Measurements from ENCODE around the gene BRD1.

The BRD1 gene

DNA sequence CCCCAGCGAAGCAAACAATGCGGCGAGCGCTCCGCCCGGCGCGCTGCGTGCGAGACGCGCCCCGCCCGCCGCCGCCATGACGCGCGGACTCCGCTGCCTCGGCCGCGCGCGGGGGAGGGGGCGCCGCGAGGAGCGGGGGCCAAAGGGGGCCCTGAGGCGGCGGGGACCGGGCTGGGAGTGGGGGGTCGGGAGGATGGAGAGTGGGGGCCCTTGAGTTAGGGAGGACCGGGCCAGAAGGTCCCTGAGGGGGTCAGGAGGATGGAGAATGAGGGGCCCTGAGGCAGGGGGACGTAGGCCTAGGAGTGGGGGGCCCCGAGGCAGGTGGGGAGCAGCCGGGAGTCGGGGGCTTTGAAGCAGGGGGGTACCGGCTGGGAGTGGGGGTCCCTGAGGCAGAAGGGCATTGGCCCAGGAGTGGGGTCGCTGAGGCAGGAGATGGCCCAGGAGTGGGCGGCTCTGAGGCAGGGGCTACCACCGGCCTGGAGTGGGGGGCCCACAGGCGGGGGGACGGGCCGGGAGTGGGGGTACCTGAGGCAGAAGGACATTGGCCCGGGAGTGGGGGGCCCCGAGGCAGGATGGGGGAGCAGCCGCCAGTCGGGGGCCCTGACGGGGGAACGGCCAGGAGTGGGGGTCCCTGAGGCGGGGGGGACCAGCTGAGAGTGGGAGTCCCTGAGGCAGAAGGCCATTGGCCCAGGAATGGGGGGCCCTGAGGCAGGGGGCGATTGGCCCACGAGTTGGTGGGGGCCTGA is at the start of gene BRD1:
TSS of gene BRD1 (minus strand) at position 21 of the 746 bp plus-strand sequence. CDS start 3,556 bp downstream, outside the sequence.
- peak within 1 kb of the TSS; percentile 80 to 83 for H3K27ac ChIP-seq (ENCODE audit: low read depth in 2 of 2, low read length in 2 of 2)
- H3K4me1 ChIP-seq (ENCODE audit: control insufficient read depth in 2 of 2, insufficient read depth in 2 of 2, low read length in 2 of 2): peaks cover 21% of the 10 kb centered on the region in 2 donors
- no peaks in the 10 kb centered on the region for H3K27me3 ChIP-seq (ENCODE audit: control insufficient read depth in 2 of 2, insufficient read depth in 2 of 2, low read length in 2 of 2)
- H3K9ac ChIP-seq (ENCODE audit: low read depth in 1 of 2, low read length in 2 of 2): peak within 1 kb of the TSS; percentile 83 to 85
- H3K36me3 ChIP-seq (ENCODE audit: control insufficient read depth in 2 of 2, insufficient read depth in 2 of 2, low read length in 2 of 2): peaks cover 10 to 19% of the 10 kb centered on the region in 2 donors
- peak within 1 kb of the TSS; percentile 79 to 80 for H3K4me3 ChIP-seq (ENCODE audit: low read length in 2 of 2)
- H3K9me3 ChIP-seq (ENCODE audit: control insufficient read depth in 2 of 2, low read length in 2 of 2): no peaks in the 10 kb centered on the region

DNA sequence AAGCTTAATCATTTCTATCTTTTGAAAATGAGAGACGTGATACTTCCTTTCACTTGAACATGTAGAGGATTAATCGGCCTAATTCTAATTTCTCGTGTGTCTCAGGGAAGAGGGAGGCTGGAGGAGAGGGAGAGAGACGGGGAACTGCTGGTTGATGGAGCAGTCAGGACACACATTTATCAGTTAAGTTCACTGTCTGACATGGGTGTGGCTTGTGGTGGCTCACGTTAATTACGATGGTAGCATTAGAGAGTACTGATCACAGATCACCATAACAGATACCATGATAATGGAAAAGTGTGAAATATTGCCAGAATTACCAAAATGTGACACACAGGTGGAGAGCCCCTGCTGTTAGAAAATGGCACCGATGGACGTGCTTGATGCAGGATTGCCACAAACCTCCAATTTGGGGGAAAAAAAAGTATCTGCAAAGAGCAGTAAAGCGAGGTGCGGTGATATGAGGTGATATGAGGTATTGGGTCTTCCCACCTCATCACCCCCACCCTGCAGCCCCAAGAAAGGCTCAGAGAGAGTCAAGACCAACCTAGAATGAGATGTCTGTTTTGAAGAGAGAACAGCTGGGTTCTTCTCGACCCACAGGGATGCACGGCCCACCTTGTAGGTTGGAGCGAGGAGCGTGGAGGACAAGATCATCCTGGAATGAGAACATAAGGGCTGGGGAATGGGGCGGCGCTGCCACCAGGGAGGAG is 45.7 kb upstream of the BRD1 start:
- no peak overlapping the region for H3K9ac ChIP-seq (ENCODE audit: low read depth in 1 of 2, low read length in 2 of 2)
- H3K4me1 ChIP-seq (ENCODE audit: control insufficient read depth in 2 of 2, insufficient read depth in 2 of 2, low read length in 2 of 2): no peaks in the 10 kb centered on the region
- no peak overlapping the region for H3K27ac ChIP-seq (ENCODE audit: low read depth in 2 of 2, low read length in 2 of 2)
- no peaks in the 10 kb centered on the region for H3K9me3 ChIP-seq (ENCODE audit: control insufficient read depth in 2 of 2, low read length in 2 of 2)
- no peaks in the 10 kb centered on the region for H3K36me3 ChIP-seq (ENCODE audit: control insufficient read depth in 2 of 2, insufficient read depth in 2 of 2, low read length in 2 of 2)
- H3K27me3 ChIP-seq (ENCODE audit: control insufficient read depth in 2 of 2, insufficient read depth in 2 of 2, low read length in 2 of 2): no peaks in the 10 kb centered on the region
- no peak overlapping the region for H3K4me3 ChIP-seq (ENCODE audit: low read length in 2 of 2)

DNA sequence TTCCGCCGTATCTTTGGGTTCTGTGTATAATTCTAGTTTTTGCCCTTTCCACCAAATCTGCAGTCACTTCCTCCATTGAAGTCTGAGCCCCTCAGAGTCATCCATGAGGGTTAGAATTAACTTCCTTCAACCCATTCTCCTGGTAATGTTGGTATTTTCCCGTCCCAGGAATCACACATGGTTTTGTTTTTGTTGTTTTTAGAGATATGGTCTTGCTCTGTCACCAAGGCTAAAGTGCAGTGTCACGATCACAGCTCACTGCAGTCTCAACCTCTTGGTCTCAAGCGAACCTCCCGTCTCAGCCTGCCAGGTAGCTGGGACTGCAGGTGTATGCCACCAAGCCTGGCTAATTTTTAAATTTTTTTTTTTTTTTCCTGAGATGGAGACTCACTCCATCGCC is 44.7 kb upstream of the BRD1 start:
- no peaks in the 10 kb centered on the region for H3K36me3 ChIP-seq (ENCODE audit: control insufficient read depth in 2 of 2, insufficient read depth in 2 of 2, low read length in 2 of 2)
- H3K27ac ChIP-seq (ENCODE audit: low read depth in 2 of 2, low read length in 2 of 2): no peak overlapping the region
- no peak overlapping the region for H3K9ac ChIP-seq (ENCODE audit: low read depth in 1 of 2, low read length in 2 of 2)
- H3K4me3 ChIP-seq (ENCODE audit: low read length in 2 of 2): no peak overlapping the region
- no peaks in the 10 kb centered on the region for H3K27me3 ChIP-seq (ENCODE audit: control insufficient read depth in 2 of 2, insufficient read depth in 2 of 2, low read length in 2 of 2)
- H3K9me3 ChIP-seq (ENCODE audit: control insufficient read depth in 2 of 2, low read length in 2 of 2): no peaks in the 10 kb centered on the region
- H3K4me1 ChIP-seq (ENCODE audit: control insufficient read depth in 2 of 2, insufficient read depth in 2 of 2, low read length in 2 of 2): no peaks in the 10 kb centered on the region

DNA sequence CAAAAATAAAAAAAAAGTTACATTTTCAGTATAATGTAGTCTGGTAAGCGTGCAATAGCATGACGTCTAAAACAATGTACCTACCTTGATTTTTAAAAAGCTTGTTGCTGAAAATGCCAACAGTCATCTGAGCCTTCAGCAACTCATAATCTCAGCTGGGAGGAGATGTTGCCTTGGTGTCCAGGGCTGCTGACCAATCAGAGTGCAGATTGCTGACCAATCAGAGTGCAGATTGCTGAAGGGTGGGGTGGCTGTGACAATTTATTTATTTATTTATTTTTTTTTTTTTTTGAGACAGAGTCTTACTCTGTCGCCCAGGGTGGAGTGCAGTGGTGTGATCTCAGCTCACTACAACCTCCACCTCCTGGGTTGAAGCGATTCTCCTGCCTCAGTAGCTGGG is 43.8 kb upstream of the BRD1 start:
- Histone ChIP-seq H3K27ac (ENCODE audit: low read depth in 2 of 2, low read length in 2 of 2) (no peak overlapping the region), H3K36me3 (ENCODE audit: control insufficient read depth in 2 of 2, insufficient read depth in 2 of 2, low read length in 2 of 2) (peaks cover 0 to 2% of the 10 kb centered on the region in 2 donors), H3K9me3 (ENCODE audit: control insufficient read depth in 2 of 2, low read length in 2 of 2) (peaks cover 0 to 3% of the 10 kb centered on the region in 2 donors), H3K4me3 (ENCODE audit: low read length in 2 of 2) (no peak overlapping the region), H3K4me1 (ENCODE audit: control insufficient read depth in 2 of 2, insufficient read depth in 2 of 2, low read length in 2 of 2) (no peaks in the 10 kb centered on the region), H3K27me3 (ENCODE audit: control insufficient read depth in 2 of 2, insufficient read depth in 2 of 2, low read length in 2 of 2) (no peaks in the 10 kb centered on the region), H3K9ac (ENCODE audit: low read depth in 1 of 2, low read length in 2 of 2) (no peak overlapping the region)

DNA sequence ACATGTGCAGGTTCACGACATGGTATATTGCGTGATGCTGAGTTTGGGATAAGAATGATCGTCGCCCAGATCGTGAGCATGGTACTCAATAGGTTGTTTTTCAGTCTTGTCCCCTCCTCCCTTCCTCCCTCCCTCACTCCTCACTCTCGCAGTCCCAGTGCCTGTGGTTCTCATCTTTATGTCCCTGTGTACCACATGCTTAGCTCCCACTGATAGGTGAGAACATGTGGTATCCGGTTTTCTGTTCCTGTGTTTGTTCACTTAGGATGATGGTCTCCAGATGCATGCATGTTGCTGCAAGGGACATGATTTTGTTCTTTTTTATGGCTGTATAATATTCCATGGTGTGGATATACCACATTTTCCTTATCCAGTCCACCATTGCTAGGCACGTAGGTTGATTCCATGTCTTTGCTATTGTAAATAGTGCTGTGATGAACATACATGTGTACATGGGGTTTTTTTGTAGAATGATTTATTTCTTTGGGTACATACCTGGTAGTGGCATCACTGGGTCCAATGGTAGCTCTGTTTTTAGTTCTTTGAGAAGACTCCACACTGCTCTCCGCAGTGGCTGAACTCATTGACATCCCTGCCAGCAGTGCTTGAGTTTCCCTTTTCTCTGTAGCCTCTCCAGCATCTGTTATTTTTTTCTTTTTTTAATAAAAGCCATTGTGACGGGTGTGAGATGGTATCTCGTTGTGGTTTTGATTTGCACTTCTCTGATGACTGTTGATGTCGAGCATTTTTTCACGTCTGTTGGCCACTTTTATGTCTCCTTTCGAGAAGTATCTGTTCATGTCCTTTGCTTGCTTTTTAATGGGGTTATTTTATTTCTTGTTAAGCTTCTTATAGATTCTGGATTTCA is 42.4 kb upstream of the BRD1 start:
- no peaks in the 10 kb centered on the region for H3K4me1 ChIP-seq (ENCODE audit: control insufficient read depth in 2 of 2, insufficient read depth in 2 of 2, low read length in 2 of 2)
- H3K4me3 ChIP-seq (ENCODE audit: low read length in 2 of 2): no peak overlapping the region
- H3K27ac ChIP-seq (ENCODE audit: low read depth in 2 of 2, low read length in 2 of 2): no peak overlapping the region
- H3K36me3 ChIP-seq (ENCODE audit: control insufficient read depth in 2 of 2, insufficient read depth in 2 of 2, low read length in 2 of 2): peaks cover 0 to 2% of the 10 kb centered on the region in 2 donors
- peaks cover 0 to 8% of the 10 kb centered on the region in 2 donors for H3K9me3 ChIP-seq (ENCODE audit: control insufficient read depth in 2 of 2, low read length in 2 of 2)
- H3K9ac ChIP-seq (ENCODE audit: low read depth in 1 of 2, low read length in 2 of 2): no peak overlapping the region
- no peaks in the 10 kb centered on the region for H3K27me3 ChIP-seq (ENCODE audit: control insufficient read depth in 2 of 2, insufficient read depth in 2 of 2, low read length in 2 of 2)

DNA sequence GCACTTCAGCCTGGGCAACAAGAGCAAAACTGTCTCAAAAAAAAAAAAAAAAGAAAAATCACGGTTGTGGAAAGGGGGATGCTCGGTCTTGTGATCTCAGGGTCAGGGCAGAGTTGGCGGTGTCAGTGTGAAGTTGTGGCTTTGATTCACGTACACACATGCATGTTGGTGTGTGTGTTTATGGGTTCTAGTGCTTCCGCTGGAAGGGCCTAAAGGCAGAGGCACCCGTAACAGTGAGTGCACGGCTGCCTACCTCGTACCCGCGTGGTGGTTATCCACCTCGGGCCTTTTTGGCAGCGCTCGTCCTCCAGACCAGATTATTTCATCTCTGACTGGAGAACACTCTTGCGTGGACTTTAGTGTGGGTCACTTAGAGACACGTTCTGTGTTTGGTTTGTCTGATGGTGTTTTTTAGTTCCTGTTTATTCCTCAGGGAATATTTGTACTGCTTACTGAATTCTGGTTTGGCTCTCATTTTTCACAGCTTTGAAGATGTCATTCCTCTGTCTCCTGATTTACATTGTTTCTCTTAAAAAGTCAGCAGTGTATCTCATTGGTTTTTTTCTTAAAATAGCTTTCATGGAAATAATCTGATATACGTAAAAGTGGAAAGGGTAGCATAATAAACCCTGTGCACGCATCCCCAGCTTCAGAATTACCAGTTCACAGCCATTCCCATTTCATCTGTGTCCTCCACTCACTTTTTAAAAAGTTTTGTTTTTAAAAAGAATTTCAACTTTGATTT is 41.6 kb upstream of the BRD1 start:
- H3K4me1 ChIP-seq (ENCODE audit: control insufficient read depth in 2 of 2, insufficient read depth in 2 of 2, low read length in 2 of 2): no peaks in the 10 kb centered on the region
- H3K27me3 ChIP-seq (ENCODE audit: control insufficient read depth in 2 of 2, insufficient read depth in 2 of 2, low read length in 2 of 2): no peaks in the 10 kb centered on the region
- peaks cover 0 to 2% of the 10 kb centered on the region in 2 donors for H3K36me3 ChIP-seq (ENCODE audit: control insufficient read depth in 2 of 2, insufficient read depth in 2 of 2, low read length in 2 of 2)
- peaks cover 0 to 8% of the 10 kb centered on the region in 2 donors for H3K9me3 ChIP-seq (ENCODE audit: control insufficient read depth in 2 of 2, low read length in 2 of 2)
- H3K27ac ChIP-seq (ENCODE audit: low read depth in 2 of 2, low read length in 2 of 2): no peak overlapping the region
- no peak overlapping the region for H3K4me3 ChIP-seq (ENCODE audit: low read length in 2 of 2)
- H3K9ac ChIP-seq (ENCODE audit: low read depth in 1 of 2, low read length in 2 of 2): no peak overlapping the region

DNA sequence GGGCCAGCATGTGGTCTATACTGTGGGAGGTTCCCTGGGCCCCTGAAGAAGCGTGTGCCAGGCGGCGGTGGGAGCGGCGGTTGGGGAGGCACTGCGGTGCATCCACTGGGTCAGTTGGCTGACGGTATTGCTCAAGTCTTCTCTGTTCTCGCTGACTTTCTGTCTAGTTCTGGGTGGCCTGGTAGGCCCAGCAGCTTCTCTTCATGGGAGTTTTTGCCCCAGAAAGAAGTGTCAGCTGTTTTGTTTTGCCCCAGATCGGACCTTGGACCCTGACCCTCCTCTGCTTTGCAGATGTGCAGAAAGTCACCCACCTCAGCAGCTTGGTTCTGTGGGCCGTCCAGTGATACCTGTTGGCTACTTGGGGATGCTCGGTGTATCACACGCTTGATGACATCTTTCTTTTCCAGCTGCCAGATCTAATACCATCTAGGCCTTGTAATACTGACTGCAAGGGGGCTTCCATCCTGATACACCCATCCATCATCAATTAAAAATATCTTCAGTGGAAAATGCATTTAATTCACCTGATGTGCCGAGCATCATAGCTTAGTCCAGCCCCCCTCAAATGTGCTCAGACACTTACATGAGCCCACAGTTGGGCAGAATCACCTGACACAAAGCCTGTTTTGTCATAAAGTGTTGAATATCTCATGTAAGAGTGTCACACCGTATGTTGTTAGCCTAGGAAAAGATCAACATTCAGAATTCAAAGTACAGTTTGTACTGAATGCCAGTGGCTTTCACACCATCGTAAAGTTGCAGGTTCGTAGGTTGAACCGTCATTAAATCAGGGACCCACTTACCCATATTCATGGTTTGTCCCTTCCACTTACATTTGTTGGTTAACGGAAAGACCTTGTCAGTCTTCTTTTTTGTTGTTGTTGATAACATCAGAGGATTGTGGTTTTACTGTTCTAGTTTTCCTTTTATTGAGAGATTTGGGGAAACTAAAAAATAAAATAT is 39.9 kb upstream of the BRD1 start:
- Histone ChIP-seq H3K9me3 (ENCODE audit: control insufficient read depth in 2 of 2, low read length in 2 of 2) (peaks cover 0 to 8% of the 10 kb centered on the region in 2 donors), H3K9ac (ENCODE audit: low read depth in 1 of 2, low read length in 2 of 2) (no peak overlapping the region), H3K4me1 (ENCODE audit: control insufficient read depth in 2 of 2, insufficient read depth in 2 of 2, low read length in 2 of 2) (no peaks in the 10 kb centered on the region), H3K27ac (ENCODE audit: low read depth in 2 of 2, low read length in 2 of 2) (peak overlapping the region; percentile 2 to 39), H3K4me3 (ENCODE audit: low read length in 2 of 2) (no peak overlapping the region), H3K27me3 (ENCODE audit: control insufficient read depth in 2 of 2, insufficient read depth in 2 of 2, low read length in 2 of 2) (no peaks in the 10 kb centered on the region), H3K36me3 (ENCODE audit: control insufficient read depth in 2 of 2, insufficient read depth in 2 of 2, low read length in 2 of 2) (peaks cover 0 to 2% of the 10 kb centered on the region in 2 donors)

DNA sequence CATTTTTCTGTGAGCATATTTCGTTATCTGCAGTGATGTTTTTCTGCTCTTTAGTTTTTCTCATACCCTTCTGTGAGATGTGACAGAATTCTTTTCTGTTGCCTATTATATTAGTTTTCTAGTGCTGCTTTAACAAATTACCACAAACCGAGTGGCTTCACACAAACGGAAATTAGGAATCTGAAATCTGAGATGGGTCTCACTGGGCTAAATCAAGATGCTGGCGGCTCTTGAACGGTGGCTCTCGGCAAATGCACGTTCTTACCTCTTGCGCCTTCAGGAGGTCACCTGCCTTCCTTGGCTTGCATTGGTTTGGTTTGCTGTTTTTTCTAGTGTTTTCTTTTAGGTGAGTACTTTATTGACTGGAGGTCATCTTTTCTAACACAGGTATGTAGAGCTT is 39.0 kb upstream of the BRD1 start:
- no peak overlapping the region for H3K27ac ChIP-seq (ENCODE audit: low read depth in 2 of 2, low read length in 2 of 2)
- H3K4me3 ChIP-seq (ENCODE audit: low read length in 2 of 2): peak overlapping the region in 1 of 2 donors; percentile 3
- peaks cover 0 to 2% of the 10 kb centered on the region in 2 donors for H3K36me3 ChIP-seq (ENCODE audit: control insufficient read depth in 2 of 2, insufficient read depth in 2 of 2, low read length in 2 of 2)
- peaks cover 0 to 8% of the 10 kb centered on the region in 2 donors for H3K9me3 ChIP-seq (ENCODE audit: control insufficient read depth in 2 of 2, low read length in 2 of 2)
- H3K27me3 ChIP-seq (ENCODE audit: control insufficient read depth in 2 of 2, insufficient read depth in 2 of 2, low read length in 2 of 2): no peaks in the 10 kb centered on the region
- no peaks in the 10 kb centered on the region for H3K4me1 ChIP-seq (ENCODE audit: control insufficient read depth in 2 of 2, insufficient read depth in 2 of 2, low read length in 2 of 2)
- H3K9ac ChIP-seq (ENCODE audit: low read depth in 1 of 2, low read length in 2 of 2): no peak overlapping the region

DNA sequence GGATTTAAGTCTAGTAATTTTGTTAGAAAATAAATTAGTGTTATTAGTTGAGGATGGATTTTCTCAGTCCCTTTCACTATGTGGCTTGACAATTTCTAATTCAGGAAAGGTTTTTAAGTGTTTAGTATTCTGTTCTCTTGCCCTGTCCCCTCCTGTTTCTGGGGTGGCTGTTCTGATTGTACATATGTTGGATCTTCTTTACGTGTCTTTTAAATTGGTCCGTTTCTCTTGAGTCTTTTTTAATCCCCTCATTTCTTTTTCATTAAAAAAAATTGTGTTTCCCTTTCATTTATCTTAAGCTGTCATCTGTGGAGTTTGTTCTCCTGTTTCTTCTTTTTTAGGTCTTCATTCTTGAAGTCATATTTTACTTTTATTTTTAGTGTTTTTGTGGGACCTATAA is 38.5 kb upstream of the BRD1 start:
- Histone ChIP-seq H3K27me3 (ENCODE audit: control insufficient read depth in 2 of 2, insufficient read depth in 2 of 2, low read length in 2 of 2) (no peaks in the 10 kb centered on the region), H3K9me3 (ENCODE audit: control insufficient read depth in 2 of 2, low read length in 2 of 2) (peaks cover 0 to 8% of the 10 kb centered on the region in 2 donors), H3K4me3 (ENCODE audit: low read length in 2 of 2) (no peak overlapping the region), H3K27ac (ENCODE audit: low read depth in 2 of 2, low read length in 2 of 2) (no peak overlapping the region), H3K4me1 (ENCODE audit: control insufficient read depth in 2 of 2, insufficient read depth in 2 of 2, low read length in 2 of 2) (no peaks in the 10 kb centered on the region), H3K9ac (ENCODE audit: low read depth in 1 of 2, low read length in 2 of 2) (no peak overlapping the region), H3K36me3 (ENCODE audit: control insufficient read depth in 2 of 2, insufficient read depth in 2 of 2, low read length in 2 of 2) (peaks cover 0 to 2% of the 10 kb centered on the region in 2 donors)

Data from mucosa of rectum (tissue), 2 donors.